Immature natural killer cell (primary cell): Measurements from ENCODE around the gene C6orf136. TPM values are rescaled to one million over a fixed set of nuclear protein-coding genes. Genes with fewer than 3 reads are reported as not detected.
"Not testable (repeated sequence)": the region's sequence is repeated elsewhere in the genome, so short reads cannot be mapped to it uniquely, and the experiment has no call there.

Experiments used
- DNase-seq, 3 donors: peaks; one replicate each; pipeline ENCODE4 v3.0.0; 2022; ENCODE audit warnings: mixed read lengths in 1 of 3
- H3K27ac Mint-ChIP-seq, 6 donors: one replicate each; pipeline ENCODE4 v1.8.0; 2020; ENCODE audit warnings: mixed read lengths in 6 of 6, mild to moderate bottlenecking in 5 of 6, inconsistent platforms in 4 of 6, moderate library complexity in 3 of 6
- H3K27me3 Mint-ChIP-seq, 3 donors: one replicate each; pipeline ENCODE4 v1.8.0; 2020 to 2021; ENCODE audit warnings: low read depth in 3 of 3, mild to moderate bottlenecking in 3 of 3, mixed read lengths in 3 of 3, moderate library complexity in 3 of 3, inconsistent platforms in 1 of 3
- H3K36me3 Mint-ChIP-seq, 3 donors: one replicate each; pipeline ENCODE4 v1.8.0; 2020; ENCODE audit warnings: mixed read lengths in 3 of 3, inconsistent platforms in 2 of 3, mild to moderate bottlenecking in 2 of 3
- H3K4me1 Mint-ChIP-seq, 2 donors: one replicate each; pipeline ENCODE4 v1.8.0; 2020; ENCODE audit warnings: inconsistent platforms in 2 of 2, mild to moderate bottlenecking in 2 of 2, mixed read lengths in 2 of 2, moderate library complexity in 1 of 2
- H3K4me3 Mint-ChIP-seq, 5 donors: one replicate each; pipeline ENCODE4 v1.8.0; 2020; ENCODE audit warnings: mild to moderate bottlenecking in 5 of 5, mixed read lengths in 5 of 5, inconsistent platforms in 3 of 5, moderate library complexity in 3 of 5
- H3K9me3 Mint-ChIP-seq, 6 donors: one replicate each; pipeline ENCODE4 v1.8.0; 2020; ENCODE audit warnings: mild to moderate bottlenecking in 6 of 6, mixed read lengths in 6 of 6, inconsistent platforms in 4 of 6, moderate library complexity in 3 of 6
- polyA plus RNA-seq, 3 donors: library from polyadenylated mRNA; unstranded; fragments of 300-500 nt; fragmentation: Illumina TruSeq; gene quantifications; one replicate each; pipeline ENCODE4 v1.2.3, GENCODE V29; 2021

The C6orf136 gene
- 10 to 100 TPM in 1 of 3 donors, 1 to 10 TPM in 2; 4.3 to 16.5 (median 9.8) TPM for polyA plus RNA-seq

GRCh38 chr6:30646450-30647241 lies at the start of gene C6orf136:
Gene C6orf136, plus strand, starts transcription at chr6:30647133. Its CDS starts 99 bp downstream, at chr6:30647232.
- Mint-ChIP-seq H3K27me3 (peaks cover 0 to 6% (median 0%) of the 10 kb centered on the region in 3 donors), H3K36me3 (peaks cover 3 to 15% (median 6%) of the 10 kb centered on the region in 3 donors), H3K27ac (peak within 1 kb of the TSS; percentile 84 to 94 (median 90)), H3K9me3 (no peaks in the 10 kb centered on the region), H3K4me1 (peaks cover 22 to 23% of the 10 kb centered on the region in 2 donors), H3K4me3 (peak within 1 kb of the TSS; percentile 86 to 90 (median 88))
- peak; percentile 87 to 93 (median 91) for DNase-seq

GRCh38 chr6:30597315-30598144 lies 49.4 kb upstream of the C6orf136 start:
- H3K4me1 Mint-ChIP-seq, result peaks cover 21 to 41% of the 10 kb centered on the region in 2 donors
- not testable (repeated sequence) for H3K27me3 Mint-ChIP-seq, H3K9me3 Mint-ChIP-seq, H3K4me3 Mint-ChIP-seq
- H3K27ac Mint-ChIP-seq, result peak overlapping the region; percentile 68 to 88 (median 85)
- peaks cover 2 to 18% (median 3%) of the 10 kb centered on the region in 3 donors for H3K36me3 Mint-ChIP-seq
- peak; percentile 72 to 75 (median 72) for DNase-seq

- H3K27me3 Mint-ChIP-seq, result peaks cover 0 to 3% (median 0%) of the 10 kb centered on the region in 3 donors
- peaks cover 27 to 52% of the 10 kb centered on the region in 2 donors for H3K4me1 Mint-ChIP-seq
- DNase-seq, result no peak
- H3K4me3 Mint-ChIP-seq, result no peak overlapping the region
- H3K27ac Mint-ChIP-seq, result peak overlapping the region in 2 of 6 donors; percentile 88 to 91
- H3K36me3 Mint-ChIP-seq, result peaks cover 15 to 30% (median 16%) of the 10 kb centered on the region in 3 donors
- H3K9me3 Mint-ChIP-seq, result no peaks in the 10 kb centered on the region
These were observed 47.9 kb upstream of the C6orf136 start for GRCh38 chr6:30598912-30599624.

GRCh38 chr6:30599625-30600324 lies 47.2 kb upstream of the C6orf136 start:
- H3K4me1 Mint-ChIP-seq, result peaks cover 27 to 52% of the 10 kb centered on the region in 2 donors
- no peaks in the 10 kb centered on the region for H3K9me3 Mint-ChIP-seq
- H3K4me3 Mint-ChIP-seq, result no peak overlapping the region
- peak overlapping the region; percentile 60 to 92 (median 83) for H3K27ac Mint-ChIP-seq
- H3K36me3 Mint-ChIP-seq, result peaks cover 18 to 37% (median 20%) of the 10 kb centered on the region in 3 donors
- DNase-seq, result no peak
- peaks cover under 1 to 2% (median 2%) of the 10 kb centered on the region in 3 donors for H3K27me3 Mint-ChIP-seq

DNA sequence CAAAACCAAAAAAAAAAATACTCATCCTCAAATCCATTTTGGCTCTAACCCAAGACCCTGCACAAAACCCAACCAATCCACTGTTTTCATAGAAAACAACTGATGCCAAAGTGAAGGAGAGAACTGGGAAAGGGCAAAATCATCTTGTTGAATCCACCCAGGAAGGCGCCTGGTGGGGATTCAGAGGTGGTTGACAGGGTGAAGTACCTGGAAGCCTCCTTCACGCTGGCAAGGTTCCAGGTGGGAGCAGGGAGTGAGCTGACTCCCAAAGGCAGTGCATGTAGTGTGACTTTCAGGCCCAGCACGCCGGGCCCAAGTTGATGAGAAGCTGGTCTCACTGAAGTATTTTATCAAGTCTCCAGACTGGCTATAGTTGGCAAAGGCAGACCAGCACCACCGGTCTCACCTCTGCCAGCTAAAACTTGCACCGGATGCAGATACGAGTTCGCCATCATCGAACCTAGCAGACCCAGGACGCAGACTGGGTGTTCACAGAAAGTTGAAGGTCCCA lies 46.4 kb upstream of the C6orf136 start:
- Mint-ChIP-seq H3K27me3 (peaks cover 2% of the 10 kb centered on the region in 3 donors), H3K27ac (peak overlapping the region; percentile 49 to 92 (median 73)), H3K4me1 (peaks cover 27 to 49% of the 10 kb centered on the region in 2 donors), H3K9me3 (no peaks in the 10 kb centered on the region), H3K4me3 (peak overlapping the region in 1 of 5 donors; percentile 72), H3K36me3 (peaks cover 18 to 42% (median 20%) of the 10 kb centered on the region in 3 donors)
- DNase-seq, result no peak

DNA sequence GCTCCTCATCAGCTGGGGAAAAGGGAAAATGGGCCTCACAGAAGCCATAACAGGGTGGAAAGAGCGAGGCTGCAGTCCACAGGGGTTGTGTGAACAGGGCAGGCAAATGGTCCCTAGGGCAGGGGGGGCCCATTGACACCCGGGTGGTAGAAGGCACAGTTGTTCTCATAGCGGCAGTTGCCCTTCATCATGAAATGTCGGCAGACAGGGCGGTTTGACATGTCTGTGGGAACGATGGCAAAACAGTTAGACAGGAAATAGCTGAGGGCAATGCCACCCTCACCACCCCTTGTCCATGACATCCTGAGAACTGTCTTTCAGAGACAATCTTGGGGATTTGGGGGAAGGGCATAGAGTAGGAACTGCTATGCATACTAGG lies 45.5 kb upstream of the C6orf136 start:
- Mint-ChIP-seq H3K4me1 (peaks cover 27 to 51% of the 10 kb centered on the region in 2 donors), H3K4me3 (peak overlapping the region; percentile 27 to 72 (median 47)), H3K27ac (peak overlapping the region; percentile 60 to 95 (median 88)), H3K27me3 (peaks cover 2 to 4% (median 2%) of the 10 kb centered on the region in 3 donors), H3K36me3 (peaks cover 25 to 50% (median 27%) of the 10 kb centered on the region in 3 donors), H3K9me3 (no peaks in the 10 kb centered on the region)
- DNase-seq, result peak; percentile 45 to 73 (median 53)

- DNase-seq, result no peak
- H3K27me3 Mint-ChIP-seq, result peaks cover 2 to 4% (median 2%) of the 10 kb centered on the region in 3 donors
- H3K4me1 Mint-ChIP-seq, result peaks cover 29 to 50% of the 10 kb centered on the region in 2 donors
- H3K36me3 Mint-ChIP-seq, result peaks cover 25 to 54% (median 31%) of the 10 kb centered on the region in 3 donors
- peak overlapping the region; percentile 60 to 95 (median 88) for H3K27ac Mint-ChIP-seq
- H3K4me3 Mint-ChIP-seq, result peak overlapping the region in 3 of 5 donors; percentile 27 to 72 (median 39)
- no peaks in the 10 kb centered on the region for H3K9me3 Mint-ChIP-seq
These were observed 44.9 kb upstream of the C6orf136 start for GRCh38 chr6:30601815-30602641.

DNA sequence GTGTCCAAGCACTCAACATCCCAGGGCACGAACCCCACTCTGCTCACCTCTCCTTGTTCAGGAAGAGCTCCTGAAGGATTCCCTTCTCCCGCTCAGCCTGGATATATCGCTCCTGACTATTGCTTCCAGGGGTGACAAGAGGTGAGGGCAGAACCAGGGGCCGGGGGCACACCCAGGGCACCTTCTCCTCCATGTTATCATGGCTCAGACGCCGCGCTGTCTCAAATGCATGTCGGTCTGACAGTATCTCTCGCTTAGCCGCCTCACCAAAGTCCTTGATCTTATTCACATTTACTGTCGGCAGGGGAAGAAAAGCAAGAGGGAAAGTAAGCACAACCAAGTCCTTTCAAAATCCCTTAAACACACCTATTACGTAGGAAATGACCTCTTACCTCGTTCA lies 43.0 kb upstream of the C6orf136 start:
- Mint-ChIP-seq H3K27me3 (peaks cover 2 to 4% (median 2%) of the 10 kb centered on the region in 3 donors), H3K9me3 (no peaks in the 10 kb centered on the region), H3K36me3 (peaks cover 30 to 62% (median 41%) of the 10 kb centered on the region in 3 donors), H3K27ac (peak overlapping the region in 4 of 6 donors; percentile 49 to 92 (median 60)), H3K4me3 (no peak overlapping the region), H3K4me1 (peaks cover 31 to 56% of the 10 kb centered on the region in 2 donors)
- DNase-seq, result no peak

- H3K27me3 Mint-ChIP-seq, result peaks cover 3 to 10% (median 8%) of the 10 kb centered on the region in 3 donors
- H3K36me3 Mint-ChIP-seq, result peaks cover 14 to 36% (median 33%) of the 10 kb centered on the region in 3 donors
- H3K4me1 Mint-ChIP-seq, result peaks cover 55 to 77% of the 10 kb centered on the region in 2 donors
- no peak overlapping the region for H3K4me3 Mint-ChIP-seq
- no peaks in the 10 kb centered on the region for H3K9me3 Mint-ChIP-seq
- DNase-seq, result no peak
- peak overlapping the region in 5 of 6 donors; percentile 19 to 100 (median 81) for H3K27ac Mint-ChIP-seq
These were observed 36.9 kb upstream of the C6orf136 start for GRCh38 chr6:30610065-30610464.

DNA sequence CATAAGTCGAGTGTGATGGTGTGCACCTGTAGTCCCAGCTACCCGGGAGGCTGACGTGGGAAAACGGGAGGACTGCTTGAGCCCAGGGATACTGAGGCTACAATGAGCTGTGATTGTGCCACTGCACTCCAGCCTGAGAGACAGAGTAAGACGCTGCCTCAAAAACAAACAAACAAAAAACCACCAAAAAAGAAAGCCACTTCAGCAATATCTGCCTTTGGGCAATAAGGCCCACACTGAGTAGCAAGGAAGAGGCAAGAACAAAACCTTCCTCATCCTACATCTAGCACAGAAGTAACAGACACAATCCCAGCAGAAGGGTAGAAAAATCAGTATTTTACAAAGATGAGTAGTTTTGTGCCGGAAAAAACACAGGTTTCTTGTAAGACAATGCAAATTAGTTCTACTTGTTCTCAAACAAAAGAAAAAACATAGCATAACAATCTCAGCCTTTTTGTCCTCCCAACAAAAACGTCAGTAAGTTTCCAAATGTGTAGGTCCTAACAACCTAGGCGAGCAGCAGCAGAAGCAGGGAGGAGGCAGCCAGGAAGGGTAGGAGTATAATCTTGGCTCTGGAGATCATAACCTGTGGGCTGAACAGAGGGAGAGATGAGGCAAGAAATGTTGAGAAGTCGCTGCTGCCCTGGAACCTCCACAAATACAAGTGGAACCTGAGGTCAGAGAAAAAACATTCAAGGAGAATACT lies 35.6 kb upstream of the C6orf136 start:
- H3K4me3 Mint-ChIP-seq, result no peak overlapping the region
- H3K9me3 Mint-ChIP-seq, result peaks cover 0 to 3% (median under 1%) of the 10 kb centered on the region in 6 donors
- peak overlapping the region; percentile 35 to 100 (median 84) for H3K27ac Mint-ChIP-seq
- H3K27me3 Mint-ChIP-seq, result peaks cover 14 to 22% (median 20%) of the 10 kb centered on the region in 3 donors
- DNase-seq, result no peak
- peaks cover 20 to 43% (median 35%) of the 10 kb centered on the region in 3 donors for H3K36me3 Mint-ChIP-seq
- H3K4me1 Mint-ChIP-seq, result peaks cover 55 to 73% of the 10 kb centered on the region in 2 donors

DNA sequence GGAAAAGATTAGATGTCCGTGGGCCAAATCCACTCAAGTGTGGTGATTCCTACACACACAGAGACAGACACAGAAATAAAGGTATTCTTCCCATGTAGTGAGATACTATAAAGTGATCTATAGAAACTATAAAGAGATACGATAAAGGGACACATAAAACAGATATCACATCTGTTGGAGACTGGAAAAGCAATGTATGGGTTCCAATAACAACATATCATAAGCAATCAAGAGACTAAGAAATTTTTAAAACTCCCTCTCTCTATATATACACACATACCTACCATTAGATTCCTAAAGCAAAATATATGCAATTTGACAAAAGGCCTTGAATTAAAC lies 35.1 kb upstream of the C6orf136 start:
- H3K27ac Mint-ChIP-seq, result peak overlapping the region; percentile 35 to 100 (median 84)
- H3K36me3 Mint-ChIP-seq, result peaks cover 25 to 43% (median 35%) of the 10 kb centered on the region in 3 donors

More for the DNA sequence above, 35.1 kb upstream of the C6orf136 start:
- Mint-ChIP-seq H3K27me3 (peaks cover 19 to 27% (median 24%) of the 10 kb centered on the region in 3 donors), H3K9me3 (peaks cover 0 to 5% (median under 1%) of the 10 kb centered on the region in 6 donors), H3K4me3 (peak overlapping the region in 1 of 5 donors; percentile 18), H3K4me1 (peaks cover 52 to 71% of the 10 kb centered on the region in 2 donors)
- DNase-seq, result no peak
